AG09309 (cell line): ENCODE measurements around the gene TBC1D22A.

Experiments used
- DNase-seq: peaks from one replicate; pipeline ENCODE4 v3.0.0-alpha.2; 2010; ENCODE audit warnings: low read depth
- H3K4me3 ChIP-seq: 2 replicates; pipeline ENCODE4 v1.5.1; 2011; ENCODE audit warnings: mild to moderate bottlenecking, low read depth, low read length, moderate library complexity; ENCODE audit not compliant: control insufficient read depth
- CTCF ChIP-seq: IDR thresholded peaks from 2 replicates; pipeline ENCODE4 v1.5.1; 2011; ENCODE audit warnings: mild to moderate bottlenecking, low read depth, low read length, inconsistent platforms; ENCODE audit not compliant: insufficient read depth, control insufficient read depth; ENCODE audit errors: missing control alignments

The TBC1D22A gene

GRCh38 chr22:47148510-47148909 lies 386.1 kb downstream of the TBC1D22A start:
- DNase-seq = no peak
- no peak overlapping the region for H3K4me3 ChIP-seq
- no peak for TF ChIP-seq CTCF

GRCh38 chr22:47148956-47149728 lies 386.7 kb downstream of the TBC1D22A start:
- H3K4me3 ChIP-seq = no peak overlapping the region
- no peak for DNase-seq
- no peak for TF ChIP-seq CTCF

GRCh38 chr22:47149976-47150375 lies 387.5 kb downstream of the TBC1D22A start:
- H3K4me3 ChIP-seq = no peak overlapping the region
- TF ChIP-seq CTCF = no peak
- DNase-seq = no peak

- no peak overlapping the region for H3K4me3 ChIP-seq
- no peak for TF ChIP-seq CTCF
- DNase-seq = no peak
Measured at GRCh38 chr22:47150426-47150825, 388.0 kb downstream of the TBC1D22A start.

GRCh38 chr22:47151064-47151463 lies 388.6 kb downstream of the TBC1D22A start:
- no peak for TF ChIP-seq CTCF
- no peak for DNase-seq
- H3K4me3 ChIP-seq = no peak overlapping the region

GRCh38 chr22:47151490-47151889 lies 389.0 kb downstream of the TBC1D22A start:
- no peak overlapping the region for H3K4me3 ChIP-seq
- TF ChIP-seq CTCF = no peak
- DNase-seq = no peak
